HepG2 (cell line): ENCODE measurements around the gene MOGAT3. TPM values are rescaled to one million over a fixed set of nuclear protein-coding genes. Genes with fewer than 3 reads are reported as not detected.

Experiments
- CHCHD3 ChIP-seq: sonication (generic); formaldehyde crosslinking; IDR thresholded peaks from 2 replicates; pipeline ENCODE4 v1.8.0; 2022; ENCODE audit warnings: mild to moderate bottlenecking, missing genetic modification reagents, moderate library complexity
- HMG20A ChIP-seq: IDR thresholded peaks from 2 replicates; pipeline ENCODE4 v1.6.1; 2016; ENCODE audit warnings: borderline replicate concordance
- MBD4 ChIP-seq: IDR thresholded peaks from 2 replicates; pipeline ENCODE4 v1.6.1; 2012; ENCODE audit warnings: low read length, inconsistent platforms, borderline replicate concordance
- MBNL3 ChIP-seq: fragments of 250-450 bp; sonication (Bioruptor Pico); conservative IDR thresholded peaks from 2 replicates; pipeline ENCODE4 v1.8.0; 2022; ENCODE audit warnings: mild to moderate bottlenecking, inconsistent platforms
- PLRG1 ChIP-seq: fragments of 450-650 bp; conservative IDR thresholded peaks from 2 replicates; pipeline ENCODE4 v1.6.1; 2016
- POGZ ChIP-seq: sonication (generic); formaldehyde crosslinking; IDR thresholded peaks from 2 replicates; pipeline ENCODE4 v1.4.0; 2020; ENCODE audit warnings: mild to moderate bottlenecking, missing genetic modification reagents
- SP5 ChIP-seq: IDR thresholded peaks from 2 replicates; pipeline ENCODE4 v1.6.1; 2016; ENCODE audit warnings: low read depth, borderline replicate concordance
- USF2 ChIP-seq, 2 experiments: sonication (generic) in 1 of 2; formaldehyde crosslinking in 1 of 2; IDR thresholded peaks; 2 replicates each; pipeline versions ENCODE4 v1.5.1 to v1.6.1; 2011 to 2020; ENCODE audit warnings: borderline replicate concordance in 1 of 2, low read depth in 1 of 2, low read length in 1 of 2, mild to moderate bottlenecking in 1 of 2, missing genetic modification reagents in 1 of 2, moderate library complexity in 1 of 2
- YEATS4 ChIP-seq: sonication (generic); formaldehyde crosslinking; IDR thresholded peaks from 2 replicates; pipeline ENCODE4 v1.4.0; 2020; ENCODE audit warnings: missing genetic modification reagents, borderline replicate concordance
- ZBTB7B ChIP-seq: sonication (generic); formaldehyde crosslinking; IDR thresholded peaks from 2 replicates; pipeline ENCODE4 v1.4.0; 2020; ENCODE audit warnings: missing genetic modification reagents
- ZKSCAN5 ChIP-seq: sonication (generic); formaldehyde crosslinking; IDR thresholded peaks from 2 replicates; pipeline ENCODE4 v1.5.1; 2020; ENCODE audit warnings: mild to moderate bottlenecking, missing genetic modification reagents
- ZMAT3 ChIP-seq: sonication (generic); formaldehyde crosslinking; conservative IDR thresholded peaks from 2 replicates; pipeline ENCODE4 v1.7.0; 2021; ENCODE audit warnings: missing genetic modification reagents
- ZNF274 ChIP-seq: sonication (generic); formaldehyde crosslinking; IDR thresholded peaks from 2 replicates; pipeline ENCODE4 v1.5.1; 2020; ENCODE audit warnings: mild to moderate bottlenecking, missing genetic modification reagents
- ZNF44 ChIP-seq: sonication (generic); formaldehyde crosslinking; IDR thresholded peaks from 2 replicates; pipeline ENCODE4 v1.5.1; 2020; ENCODE audit warnings: mild to moderate bottlenecking, missing genetic modification reagents
- polyA plus RNA-seq, 8 experiments: library from polyadenylated mRNA; depleted of rRNA in 3 of 8; stranded (reverse) in 7 of 8; unstranded in 1 of 8; fragments of >200 nt; fragmentation: Illumina TruSeq in 4 of 8; extraction: Trizol in 4 of 8; gene quantifications; 2 replicates each; pipeline versions ENCODE4 v1.2.1 to v1.2.3, GENCODE V29; 2011 to 2016; ENCODE audit warnings: low read depth in 4 of 8, missing spikeins in 1 of 8, mixed read lengths in 1 of 8; ENCODE audit not compliant: insufficient read depth in 1 of 8
- total RNA-seq, 5 experiments: library from RNA; depleted of rRNA; stranded (reverse); fragments of >200 nt; fragmentation: Illumina TruSeq; extraction: Trizol; gene quantifications; 2 replicates each; pipeline ENCODE4 v1.2.3, GENCODE V29; 2016; ENCODE audit warnings: low read depth in 1 of 5
- TF ChIP-seq, protein P1 (sequence below): sonication (generic); formaldehyde crosslinking; IDR thresholded peaks from 2 replicates; pipeline ENCODE4 v1.9.0; 2021; ENCODE audit warnings: missing genetic modification reagents, borderline replicate concordance
- TF ChIP-seq, protein P2 (sequence below): sonication (generic); formaldehyde crosslinking; IDR thresholded peaks from 2 replicates; pipeline ENCODE4 v1.9.0; 2022; ENCODE audit warnings: missing genetic modification reagents, mild to moderate bottlenecking, borderline replicate concordance
- TF ChIP-seq, protein P3 (sequence below): sonication (generic); formaldehyde crosslinking; IDR thresholded peaks from 2 replicates; pipeline ENCODE4 v1.4.0; 2020; ENCODE audit warnings: missing genetic modification reagents
- TF ChIP-seq, protein P4 (sequence below): sonication (generic); formaldehyde crosslinking; IDR thresholded peaks from 2 replicates; pipeline ENCODE4 v1.5.1; 2020; ENCODE audit warnings: missing genetic modification reagents, mild to moderate bottlenecking, borderline replicate concordance
- TF ChIP-seq, protein P5 (sequence below): sonication (generic); formaldehyde crosslinking; IDR thresholded peaks from 2 replicates; pipeline ENCODE4 v1.8.1; 2022; ENCODE audit warnings: mild to moderate bottlenecking, missing genetic modification reagents

Gene MOGAT3
- total and polyA plus RNA-seq, 2 of the 13 experiments (the other 11 are each of a cell fraction or from before 2014, with no cell fraction given), result 22.5 to 30.5 TPM

DNA sequence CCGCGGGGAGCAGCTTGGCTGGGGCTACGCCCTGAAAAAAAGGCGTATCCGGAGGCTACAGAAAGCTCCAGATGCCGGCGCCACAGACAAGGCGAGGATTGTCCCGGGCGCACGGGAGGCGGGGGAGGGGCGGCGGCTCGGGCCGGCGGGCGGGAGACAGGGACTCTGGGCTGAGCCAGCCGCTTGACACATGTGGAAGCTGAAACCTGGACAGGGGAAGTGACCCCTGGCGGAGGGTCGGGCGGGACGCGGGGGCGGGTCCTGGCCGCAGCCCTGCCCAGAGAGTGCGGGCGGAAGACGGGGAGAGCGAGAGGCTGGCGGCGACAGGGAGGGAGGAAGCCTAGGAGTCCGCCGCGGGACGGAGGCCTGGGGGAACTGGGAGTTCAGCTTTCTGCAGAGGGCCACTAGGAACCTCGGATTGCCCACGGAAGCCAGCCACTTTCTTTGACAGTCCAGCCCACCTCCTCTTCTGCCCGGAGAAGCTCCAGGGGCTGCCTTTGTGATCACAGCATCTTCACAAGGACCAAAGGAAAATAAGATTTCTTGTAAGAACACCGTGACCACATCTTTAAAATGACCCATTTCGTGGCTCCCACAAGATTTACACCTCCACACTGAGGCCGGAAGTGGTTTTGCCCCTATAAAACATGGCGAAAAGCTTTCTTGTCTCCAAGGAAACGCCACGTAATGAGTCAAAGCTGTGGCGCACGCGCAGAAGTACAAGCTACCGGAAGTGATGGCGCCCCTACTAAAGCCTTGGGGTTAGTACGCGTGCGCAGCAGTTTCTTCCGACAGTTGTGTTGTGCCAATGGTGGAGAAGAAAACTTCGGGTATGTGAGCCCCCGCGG is 16.8 kb upstream of the MOGAT3 start, which contains the start of the genes PLOD3 and ZNHIT1 (continued):
- no peak; the same call in 1 of the 2 replicates for TF ChIP-seq POGZ
- TF ChIP-seq, protein P1, sequence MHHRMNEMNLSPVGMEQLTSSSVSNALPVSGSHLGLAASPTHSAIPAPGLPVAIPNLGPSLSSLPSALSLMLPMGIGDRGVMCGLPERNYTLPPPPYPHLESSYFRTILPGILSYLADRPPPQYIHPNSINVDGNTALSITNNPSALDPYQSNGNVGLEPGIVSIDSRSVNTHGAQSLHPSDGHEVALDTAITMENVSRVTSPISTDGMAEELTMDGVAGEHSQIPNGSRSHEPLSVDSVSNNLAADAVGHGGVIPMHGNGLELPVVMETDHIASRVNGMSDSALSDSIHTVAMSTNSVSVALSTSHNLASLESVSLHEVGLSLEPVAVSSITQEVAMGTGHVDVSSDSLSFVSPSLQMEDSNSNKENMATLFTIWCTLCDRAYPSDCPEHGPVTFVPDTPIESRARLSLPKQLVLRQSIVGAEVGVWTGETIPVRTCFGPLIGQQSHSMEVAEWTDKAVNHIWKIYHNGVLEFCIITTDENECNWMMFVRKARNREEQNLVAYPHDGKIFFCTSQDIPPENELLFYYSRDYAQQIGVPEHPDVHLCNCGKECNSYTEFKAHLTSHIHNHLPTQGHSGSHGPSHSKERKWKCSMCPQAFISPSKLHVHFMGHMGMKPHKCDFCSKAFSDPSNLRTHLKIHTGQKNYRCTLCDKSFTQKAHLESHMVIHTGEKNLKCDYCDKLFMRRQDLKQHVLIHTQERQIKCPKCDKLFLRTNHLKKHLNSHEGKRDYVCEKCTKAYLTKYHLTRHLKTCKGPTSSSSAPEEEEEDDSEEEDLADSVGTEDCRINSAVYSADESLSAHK (CRISPR knock-in tag), result no peak
- no peak for TF ChIP-seq CHCHD3 (CRISPR knock-in tag)
- TF ChIP-seq, protein P2, sequence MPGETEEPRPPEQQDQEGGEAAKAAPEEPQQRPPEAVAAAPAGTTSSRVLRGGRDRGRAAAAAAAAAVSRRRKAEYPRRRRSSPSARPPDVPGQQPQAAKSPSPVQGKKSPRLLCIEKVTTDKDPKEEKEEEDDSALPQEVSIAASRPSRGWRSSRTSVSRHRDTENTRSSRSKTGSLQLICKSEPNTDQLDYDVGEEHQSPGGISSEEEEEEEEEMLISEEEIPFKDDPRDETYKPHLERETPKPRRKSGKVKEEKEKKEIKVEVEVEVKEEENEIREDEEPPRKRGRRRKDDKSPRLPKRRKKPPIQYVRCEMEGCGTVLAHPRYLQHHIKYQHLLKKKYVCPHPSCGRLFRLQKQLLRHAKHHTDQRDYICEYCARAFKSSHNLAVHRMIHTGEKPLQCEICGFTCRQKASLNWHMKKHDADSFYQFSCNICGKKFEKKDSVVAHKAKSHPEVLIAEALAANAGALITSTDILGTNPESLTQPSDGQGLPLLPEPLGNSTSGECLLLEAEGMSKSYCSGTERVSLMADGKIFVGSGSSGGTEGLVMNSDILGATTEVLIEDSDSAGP (CRISPR knock-in tag), result peak; percentile 35; the same call in 1 of the 2 replicates
- no peak for TF ChIP-seq HMG20A (CRISPR knock-in tag)
- no peak for TF ChIP-seq ZNF274 (CRISPR knock-in tag)
- no peak for TF ChIP-seq MBNL3 (CRISPR knock-in tag)
- no peak for TF ChIP-seq USF2 (IDR thresholded peaks at IDR 0.05; ENCODE audit: low read depth, low read length)
- no peak for TF ChIP-seq USF2 (CRISPR knock-in tag; IDR thresholded peaks at IDR 0.05; ENCODE audit: borderline replicate concordance)
- no peak; the same call in 1 of the 2 replicates for TF ChIP-seq ZNF44 (CRISPR knock-in tag)
- 0 out of 2 replicates have a peak, but pooled peaks have one; percentile 3 for TF ChIP-seq ZKSCAN5 (CRISPR knock-in tag)
- peak; percentile 58 for TF ChIP-seq YEATS4 (CRISPR knock-in tag)
- TF ChIP-seq ZBTB7B (CRISPR knock-in tag), result no peak; the same call in 1 of the 2 replicates
- no peak for TF ChIP-seq PLRG1
- TF ChIP-seq, protein P3, sequence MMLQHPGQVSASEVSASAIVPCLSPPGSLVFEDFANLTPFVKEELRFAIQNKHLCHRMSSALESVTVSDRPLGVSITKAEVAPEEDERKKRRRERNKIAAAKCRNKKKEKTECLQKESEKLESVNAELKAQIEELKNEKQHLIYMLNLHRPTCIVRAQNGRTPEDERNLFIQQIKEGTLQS, result no peak
- TF ChIP-seq, protein P4, sequence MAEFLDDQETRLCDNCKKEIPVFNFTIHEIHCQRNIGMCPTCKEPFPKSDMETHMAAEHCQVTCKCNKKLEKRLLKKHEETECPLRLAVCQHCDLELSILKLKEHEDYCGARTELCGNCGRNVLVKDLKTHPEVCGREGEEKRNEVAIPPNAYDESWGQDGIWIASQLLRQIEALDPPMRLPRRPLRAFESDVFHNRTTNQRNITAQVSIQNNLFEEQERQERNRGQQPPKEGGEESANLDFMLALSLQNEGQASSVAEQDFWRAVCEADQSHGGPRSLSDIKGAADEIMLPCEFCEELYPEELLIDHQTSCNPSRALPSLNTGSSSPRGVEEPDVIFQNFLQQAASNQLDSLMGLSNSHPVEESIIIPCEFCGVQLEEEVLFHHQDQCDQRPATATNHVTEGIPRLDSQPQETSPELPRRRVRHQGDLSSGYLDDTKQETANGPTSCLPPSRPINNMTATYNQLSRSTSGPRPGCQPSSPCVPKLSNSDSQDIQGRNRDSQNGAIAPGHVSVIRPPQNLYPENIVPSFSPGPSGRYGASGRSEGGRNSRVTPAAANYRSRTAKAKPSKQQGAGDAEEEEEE (CRISPR knock-in tag), result 0 out of 2 replicates have a peak, but pooled peaks have one; percentile 40
- TF ChIP-seq, protein P5, sequence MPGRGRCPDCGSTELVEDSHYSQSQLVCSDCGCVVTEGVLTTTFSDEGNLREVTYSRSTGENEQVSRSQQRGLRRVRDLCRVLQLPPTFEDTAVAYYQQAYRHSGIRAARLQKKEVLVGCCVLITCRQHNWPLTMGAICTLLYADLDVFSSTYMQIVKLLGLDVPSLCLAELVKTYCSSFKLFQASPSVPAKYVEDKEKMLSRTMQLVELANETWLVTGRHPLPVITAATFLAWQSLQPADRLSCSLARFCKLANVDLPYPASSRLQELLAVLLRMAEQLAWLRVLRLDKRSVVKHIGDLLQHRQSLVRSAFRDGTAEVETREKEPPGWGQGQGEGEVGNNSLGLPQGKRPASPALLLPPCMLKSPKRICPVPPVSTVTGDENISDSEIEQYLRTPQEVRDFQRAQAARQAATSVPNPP (CRISPR knock-in tag), result no peak
- no peak for TF ChIP-seq ZMAT3 (CRISPR knock-in tag)
- no peak for TF ChIP-seq MBD4
- TF ChIP-seq SP5, result peak; percentile 23
